ENCODE measurements around the gene ASXL1. TPM values are rescaled to one million over a fixed set of nuclear protein-coding genes. Genes with fewer than 3 reads are reported as not detected.
"Not testable (repeated sequence)": the region's sequence is repeated elsewhere in the genome, so short reads cannot be mapped to it uniquely, and the experiment has no call there.

The ASXL1 gene
- total RNA-seq, 4 donors from 2014 or later, result 43.2 to 143 (median 71.8) TPM

- H3K27me3 ChIP-seq, result no peaks in the 10 kb centered on the region
- no peak for TF ChIP-seq EP300 (IDR thresholded peaks at IDR 0.05)
- DNase-seq (ENCODE audit: low spot score in 2 of 2), result no peak
- no peak overlapping the region for H3K4me3 ChIP-seq
- 75% methylated on average over 2 of the region's 2 CpGs for WGBS
- H3K9me3 ChIP-seq, result no peaks in the 10 kb centered on the region
- H3K27ac ChIP-seq, result no peak overlapping the region
- no peaks in the 10 kb centered on the region for H3K36me3 ChIP-seq
- peaks cover 3% of the 10 kb centered on the region for H3K4me1 ChIP-seq
These were observed 45.9 kb downstream of the ASXL1 start for GRCh38 chr20:32404017-32404416.

- WGBS, result 98% methylated on average over 4 of the region's 4 CpGs
- Histone ChIP-seq H3K27ac (no peak overlapping the region), H3K9me3 (no peaks in the 10 kb centered on the region), H3K27me3 (no peaks in the 10 kb centered on the region), H3K4me3 (no peak overlapping the region), H3K4me1 (peaks cover 3% of the 10 kb centered on the region), H3K36me3 (no peaks in the 10 kb centered on the region)
- TF ChIP-seq CTCF (IDR thresholded peaks at IDR 0.05) (no peak), POLR2AphosphoS5 (IDR thresholded peaks at IDR 0.05) (no peak), POLR2A (IDR thresholded peaks at IDR 0.05) (no peak), EP300 (IDR thresholded peaks at IDR 0.05) (no peak)
- DNase-seq (ENCODE audit: low spot score in 2 of 2), result no peak
These were observed 48.6 kb downstream of the ASXL1 start for GRCh38 chr20:32406701-32407100.

- H3K4me1 ChIP-seq; H3K4me3 ChIP-seq; H3K36me3 ChIP-seq; H3K27ac ChIP-seq; DNase-seq (ENCODE audit: low spot score in 2 of 2); H3K27me3 ChIP-seq; H3K9me3 ChIP-seq: not testable (repeated sequence)
- 86% methylated on average over 9 of the region's 9 CpGs for WGBS
These were observed 49.1 kb downstream of the ASXL1 start for GRCh38 chr20:32407131-32407750.

- no peaks in the 10 kb centered on the region for H3K36me3 ChIP-seq
- TF ChIP-seq CTCF (IDR thresholded peaks at IDR 0.05), result no peak
- TF ChIP-seq POLR2AphosphoS5 (IDR thresholded peaks at IDR 0.05), result no peak
- no peak for TF ChIP-seq POLR2A (IDR thresholded peaks at IDR 0.05)
- TF ChIP-seq EP300 (IDR thresholded peaks at IDR 0.05), result no peak
- H3K27ac ChIP-seq, result no peak overlapping the region
- H3K27me3 ChIP-seq, result no peaks in the 10 kb centered on the region
- no peak overlapping the region for H3K4me3 ChIP-seq
- no peaks in the 10 kb centered on the region for H3K9me3 ChIP-seq
- no peaks in the 10 kb centered on the region for H3K4me1 ChIP-seq
- 90% methylated on average over 2 of the region's 2 CpGs for WGBS
- DNase-seq (ENCODE audit: low spot score in 2 of 2), result no peak
These were observed 54.0 kb downstream of the ASXL1 start for GRCh38 chr20:32411955-32412706.

GRCh38 chr20:32415494-32415893, 57.4 kb downstream of the ASXL1 start:
- 68% methylated on average over 2 of the region's 2 CpGs for WGBS
- Histone ChIP-seq H3K27ac (no peak overlapping the region), H3K27me3 (no peaks in the 10 kb centered on the region), H3K4me3 (no peak overlapping the region), H3K9me3 (no peaks in the 10 kb centered on the region), H3K36me3 (no peaks in the 10 kb centered on the region), H3K4me1 (no peaks in the 10 kb centered on the region)
- no peak for DNase-seq (ENCODE audit: low spot score in 2 of 2)
- TF ChIP-seq POLR2AphosphoS5 (IDR thresholded peaks at IDR 0.05) (no peak), CTCF (IDR thresholded peaks at IDR 0.05) (no peak), EP300 (IDR thresholded peaks at IDR 0.05) (no peak), POLR2A (IDR thresholded peaks at IDR 0.05) (no peak)

- H3K27ac ChIP-seq, result no peak overlapping the region
- whole genome bisulfite sequencing, result 65% methylated on average over 2 of the region's 2 CpGs
- no peaks in the 10 kb centered on the region for H3K36me3 ChIP-seq
- H3K9me3 ChIP-seq, result no peaks in the 10 kb centered on the region
- no peaks in the 10 kb centered on the region for H3K4me1 ChIP-seq
- no peak for TF ChIP-seq EP300 (IDR thresholded peaks at IDR 0.05)
- TF ChIP-seq POLR2AphosphoS5 (IDR thresholded peaks at IDR 0.05), result no peak
- DNase-seq (ENCODE audit: low spot score in 2 of 2), result no peak
- H3K4me3 ChIP-seq, result no peak overlapping the region
- no peaks in the 10 kb centered on the region for H3K27me3 ChIP-seq
These were observed 58.1 kb downstream of the ASXL1 start for GRCh38 chr20:32416206-32416605.
